Measurements from ENCODE around the gene SCN10A. TPM values are rescaled to one million over a fixed set of nuclear protein-coding genes. Genes with fewer than 3 reads are reported as not detected.

SCN10A gene
- total RNA-seq, 1 experiment from 2014 or later: not detected

- POLR2A ChIA-PET: no interaction called here
- BruUV-seq (replicated peaks): no TSS peak
- H3K27me3 Mint-ChIP-seq (ENCODE audit: insufficient read depth, unreplicated experiment): peaks cover 15% of the 10 kb centered on the region
These were observed 118.0 kb downstream of the SCN10A start for GRCh38 chr3:38698061-38698460.

DNA sequence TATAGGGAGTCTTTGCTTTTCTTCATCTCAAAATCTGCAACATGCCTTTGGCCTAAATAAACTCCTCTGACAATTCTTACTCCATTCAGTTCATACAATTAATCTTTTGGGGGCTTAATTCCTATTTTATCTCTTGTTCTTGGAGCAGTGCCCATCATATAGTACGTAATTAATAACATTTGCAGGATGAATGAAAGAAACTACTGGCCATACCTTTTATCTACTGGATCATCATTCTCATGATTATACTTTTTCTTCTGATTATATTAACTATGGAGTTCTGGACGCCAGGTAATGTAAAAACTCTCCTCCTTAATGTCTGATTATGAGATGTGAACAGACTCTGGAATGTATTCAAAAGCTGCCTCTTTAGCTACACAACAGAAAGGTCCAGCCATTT, 120.0 kb downstream of the SCN10A start:
- no peaks in the 10 kb centered on the region for H3K36me3 Mint-ChIP-seq (ENCODE audit: insufficient read depth, unreplicated experiment)
- no peak overlapping the region for H3K27ac Mint-ChIP-seq (ENCODE audit: unreplicated experiment)
- CTCF ChIA-PET: no interaction called here

More at GRCh38 chr3:38698061-38698460, 118.0 kb downstream of the SCN10A start:
- Mint-ChIP-seq H3K36me3 (ENCODE audit: insufficient read depth, unreplicated experiment) (no peaks in the 10 kb centered on the region), H3K27ac (ENCODE audit: unreplicated experiment) (no peak overlapping the region), H3K4me1 (ENCODE audit: low read depth, unreplicated experiment) (no peaks in the 10 kb centered on the region), H3K9me3 (ENCODE audit: unreplicated experiment) (no peaks in the 10 kb centered on the region), H3K4me3 (ENCODE audit: unreplicated experiment) (no peak overlapping the region)
- intact Hi-C loops (cut with micrococcal nuclease; ENCODE audit: unreplicated experiment): no loop called here
- Histone ChIP-seq H3K9me3 (no peaks in the 10 kb centered on the region), H3K4me1 (no peaks in the 10 kb centered on the region), H3K27me3 (replicated peaks; ENCODE audit: control insufficient read depth, insufficient read depth, low read length) (no peaks in the 10 kb centered on the region), H3K36me3 (ENCODE audit: control insufficient read depth, insufficient read depth, low read length) (no peaks in the 10 kb centered on the region), H3K4me3 (ENCODE audit: low read depth, low read length) (no peak overlapping the region)
- CTCF ChIA-PET: no interaction called here
- no peak for TF ChIP-seq CTCF (IDR thresholded peaks at IDR 0.05; ENCODE audit: insufficient read depth in 1 of 2, low read depth in 1 of 2, low read length in 1 of 2, severe bottlenecking in 1 of 2, unreplicated experiment in 1 of 2)
- no peak for DNase-seq

DNA sequence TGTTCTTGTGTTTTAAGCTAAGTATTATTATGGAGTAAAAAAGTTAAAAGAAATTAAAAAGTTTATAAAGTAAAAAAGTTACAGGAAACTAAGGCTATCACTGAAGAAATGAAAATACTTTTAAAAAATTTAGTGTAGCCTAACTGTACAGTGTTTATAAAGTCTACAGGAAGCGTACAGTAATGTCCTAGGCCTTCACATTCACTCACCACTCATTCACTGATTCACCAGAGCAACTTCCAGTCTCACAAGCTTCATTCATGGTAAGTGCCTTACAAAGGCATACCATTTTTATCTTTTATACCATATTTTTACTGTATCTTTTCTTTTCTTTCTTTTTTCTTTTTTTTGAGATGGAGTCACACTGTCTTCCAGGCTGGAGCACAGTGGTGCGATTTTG, 125.8 kb downstream of the SCN10A start:
- Mint-ChIP-seq H3K4me1 (ENCODE audit: low read depth, unreplicated experiment) (no peaks in the 10 kb centered on the region), H3K36me3 (ENCODE audit: insufficient read depth, unreplicated experiment) (no peaks in the 10 kb centered on the region), H3K27ac (ENCODE audit: unreplicated experiment) (no peak overlapping the region), H3K9me3 (ENCODE audit: unreplicated experiment) (no peaks in the 10 kb centered on the region), H3K4me3 (ENCODE audit: unreplicated experiment) (no peak overlapping the region), H3K27me3 (ENCODE audit: insufficient read depth, unreplicated experiment) (peaks cover 6% of the 10 kb centered on the region)
- CTCF ChIA-PET: no interaction called here
- no peak for DNase-seq
- POLR2A ChIA-PET: no interaction called here
- Histone ChIP-seq H3K27me3 (replicated peaks; ENCODE audit: control insufficient read depth, insufficient read depth, low read length) (no peaks in the 10 kb centered on the region), H3K36me3 (ENCODE audit: control insufficient read depth, insufficient read depth, low read length) (no peaks in the 10 kb centered on the region), H3K9me3 (no peaks in the 10 kb centered on the region), H3K4me1 (no peaks in the 10 kb centered on the region), H3K4me3 (ENCODE audit: low read depth, low read length) (no peak overlapping the region)
- no peak for TF ChIP-seq CTCF (IDR thresholded peaks at IDR 0.05; ENCODE audit: insufficient read depth in 1 of 2, low read depth in 1 of 2, low read length in 1 of 2, severe bottlenecking in 1 of 2, unreplicated experiment in 1 of 2)
- intact Hi-C loops (cut with micrococcal nuclease; ENCODE audit: unreplicated experiment): no loop called here
- no TSS peak for BruUV-seq (replicated peaks)

More for the DNA sequence above, 120.0 kb downstream of the SCN10A start:
- intact Hi-C loops (cut with micrococcal nuclease; ENCODE audit: unreplicated experiment): no loop called here
- Mint-ChIP-seq H3K4me1 (ENCODE audit: low read depth, unreplicated experiment) (no peaks in the 10 kb centered on the region), H3K9me3 (ENCODE audit: unreplicated experiment) (no peaks in the 10 kb centered on the region), H3K27me3 (ENCODE audit: insufficient read depth, unreplicated experiment) (peaks cover 11% of the 10 kb centered on the region), H3K4me3 (ENCODE audit: unreplicated experiment) (no peak overlapping the region)
- no peak for DNase-seq
- no peaks in the 10 kb centered on the region for H3K36me3 ChIP-seq (ENCODE audit: control insufficient read depth, insufficient read depth, low read length)
- no peaks in the 10 kb centered on the region for H3K9me3 ChIP-seq
- POLR2A ChIA-PET: no interaction called here
- no peaks in the 10 kb centered on the region for H3K27me3 ChIP-seq (replicated peaks; ENCODE audit: control insufficient read depth, insufficient read depth, low read length)
- no peaks in the 10 kb centered on the region for H3K4me1 ChIP-seq
- no peak for TF ChIP-seq CTCF (IDR thresholded peaks at IDR 0.05; ENCODE audit: insufficient read depth in 1 of 2, low read depth in 1 of 2, low read length in 1 of 2, severe bottlenecking in 1 of 2, unreplicated experiment in 1 of 2)
- BruUV-seq (replicated peaks): no TSS peak
- H3K4me3 ChIP-seq (ENCODE audit: low read depth, low read length): no peak overlapping the region

Measured in Caco-2 (cell line).